GM19240 (cell line): ENCODE measurements around the gene KIFBP.
"Not testable (repeated sequence)": the region's sequence is repeated elsewhere in the genome, so short reads cannot be mapped to it uniquely, and the experiment has no call there.

Experiments used
- DNase-seq: peaks from one replicate; pipeline ENCODE4 v3.0.0; 2011; ENCODE audit warnings: low spot score; ENCODE audit not compliant: insufficient read length

KIFBP gene, protein sequence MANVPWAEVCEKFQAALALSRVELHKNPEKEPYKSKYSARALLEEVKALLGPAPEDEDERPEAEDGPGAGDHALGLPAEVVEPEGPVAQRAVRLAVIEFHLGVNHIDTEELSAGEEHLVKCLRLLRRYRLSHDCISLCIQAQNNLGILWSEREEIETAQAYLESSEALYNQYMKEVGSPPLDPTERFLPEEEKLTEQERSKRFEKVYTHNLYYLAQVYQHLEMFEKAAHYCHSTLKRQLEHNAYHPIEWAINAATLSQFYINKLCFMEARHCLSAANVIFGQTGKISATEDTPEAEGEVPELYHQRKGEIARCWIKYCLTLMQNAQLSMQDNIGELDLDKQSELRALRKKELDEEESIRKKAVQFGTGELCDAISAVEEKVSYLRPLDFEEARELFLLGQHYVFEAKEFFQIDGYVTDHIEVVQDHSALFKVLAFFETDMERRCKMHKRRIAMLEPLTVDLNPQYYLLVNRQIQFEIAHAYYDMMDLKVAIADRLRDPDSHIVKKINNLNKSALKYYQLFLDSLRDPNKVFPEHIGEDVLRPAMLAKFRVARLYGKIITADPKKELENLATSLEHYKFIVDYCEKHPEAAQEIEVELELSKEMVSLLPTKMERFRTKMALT

GRCh38 chr10:68988530-68989316, at the start of gene KIFBP:
Gene KIFBP (plus strand): TSS chr10:68988803. CDS start chr10:68988833, 30 bp downstream.
- peak; percentile 73 for DNase-seq

DNA sequence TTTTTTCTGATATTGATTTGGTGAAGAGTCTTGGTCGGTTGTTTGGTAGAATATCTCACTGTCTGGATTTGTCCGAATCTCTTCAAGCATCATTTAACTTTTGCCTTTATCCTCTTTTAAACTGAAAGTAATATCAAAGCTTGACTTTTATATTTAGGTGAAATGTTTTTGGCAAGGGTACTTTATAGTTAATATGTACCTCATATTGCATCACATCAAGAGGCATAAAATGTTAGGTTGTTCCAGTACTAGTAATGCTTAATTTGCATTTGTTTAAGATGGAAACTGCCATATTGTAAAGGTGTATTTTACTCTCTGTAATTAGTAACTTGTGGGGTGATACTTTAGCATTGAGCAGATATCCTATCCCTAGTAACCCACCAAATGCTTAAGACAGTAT, 49.7 kb upstream of the KIFBP start:
- no peak for DNase-seq

DNA sequence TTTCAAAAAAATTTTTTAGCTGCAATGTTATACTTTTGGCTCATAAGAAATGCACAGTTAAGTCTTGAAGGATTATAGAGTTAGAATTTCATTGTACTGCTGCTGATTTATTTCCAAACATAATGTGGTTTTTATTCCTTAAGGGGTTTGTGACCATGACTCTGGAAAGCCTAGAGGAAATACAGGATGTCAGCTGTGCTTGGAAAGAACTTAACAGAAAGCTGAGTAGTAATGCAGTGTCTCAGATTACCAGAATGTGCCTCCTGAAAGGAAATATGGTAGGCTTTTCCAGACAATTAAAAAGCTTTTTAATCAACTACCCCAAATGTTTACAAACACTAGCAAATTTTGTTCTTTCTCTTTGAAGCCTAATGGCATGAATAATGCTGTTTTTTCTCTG, 47.7 kb upstream of the KIFBP start:
- not testable (repeated sequence) for DNase-seq

GRCh38 chr10:68950598-68950997, 38.0 kb upstream of the KIFBP start:
- DNase-seq = no peak

DNA sequence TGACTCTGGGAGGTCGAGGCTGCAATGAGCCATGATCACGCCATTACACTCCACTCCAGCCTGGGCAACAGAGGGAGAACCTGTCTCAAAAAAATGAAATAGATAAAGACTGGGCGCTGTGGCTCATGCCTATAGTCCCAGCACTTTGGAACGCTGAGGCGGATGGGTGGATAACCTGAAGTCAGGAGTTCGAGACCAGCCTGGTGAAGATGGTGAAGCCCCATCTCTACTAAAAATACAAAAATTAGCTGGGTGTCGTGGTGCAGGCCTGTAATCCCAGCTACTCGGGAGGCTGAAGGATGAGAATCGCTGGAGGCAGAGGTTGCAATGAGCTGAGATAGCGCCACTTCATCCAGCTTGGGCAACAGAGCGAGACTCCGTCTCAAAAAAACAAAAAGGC, 33.7 kb upstream of the KIFBP start:
- DNase-seq = no peak

- no peak for DNase-seq
Measured at GRCh38 chr10:68955355-68955831, 33.2 kb upstream of the KIFBP start.

- DNase-seq = peak; percentile 85
Measured at GRCh38 chr10:68955832-68956532, 32.6 kb upstream of the KIFBP start, which contains the start of gene DDX21. Gene DDX21 (plus strand): TSS chr10:68956170. CDS start chr10:68956226, 56 bp downstream.

DNA sequence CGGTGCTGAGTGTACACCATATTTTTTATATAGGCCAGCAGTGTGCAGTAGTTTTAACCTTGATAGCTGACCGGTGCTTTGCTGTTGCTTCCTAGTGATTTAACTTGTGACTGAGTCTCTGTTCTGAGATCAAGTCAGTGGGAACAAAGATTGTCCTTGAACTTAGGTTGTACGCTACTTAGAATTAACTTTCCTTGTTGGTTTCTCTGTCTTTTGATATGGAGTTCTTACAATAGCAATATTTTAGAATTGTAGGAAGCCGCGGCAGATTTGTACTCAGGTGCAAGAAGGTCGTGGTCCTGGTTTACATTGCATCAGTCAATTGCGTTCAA, 31.4 kb upstream of the KIFBP start:
- no peak for DNase-seq

GRCh38 chr10:68957654-68958053, 30.9 kb upstream of the KIFBP start:
- no peak for DNase-seq

GRCh38 chr10:68959695-68960527, 28.7 kb upstream of the KIFBP start:
- no peak for DNase-seq

DNA sequence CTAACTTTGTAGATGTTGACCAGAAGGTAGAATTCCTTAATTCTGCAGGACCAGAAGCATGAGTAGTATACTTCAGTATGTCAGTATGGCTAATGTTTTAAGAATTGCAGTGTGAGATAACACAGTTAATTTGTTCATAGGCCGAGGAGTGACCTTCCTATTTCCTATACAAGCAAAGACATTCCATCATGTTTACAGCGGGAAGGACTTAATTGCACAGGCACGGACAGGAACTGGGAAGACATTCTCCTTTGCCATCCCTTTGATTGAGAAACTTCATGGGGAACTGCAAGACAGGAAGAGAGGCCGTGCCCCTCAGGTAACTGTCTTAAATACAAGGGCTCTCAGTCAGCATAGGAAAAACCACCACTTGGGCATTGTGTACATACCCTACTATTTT, 25.5 kb upstream of the KIFBP start:
- DNase-seq = no peak

DNA sequence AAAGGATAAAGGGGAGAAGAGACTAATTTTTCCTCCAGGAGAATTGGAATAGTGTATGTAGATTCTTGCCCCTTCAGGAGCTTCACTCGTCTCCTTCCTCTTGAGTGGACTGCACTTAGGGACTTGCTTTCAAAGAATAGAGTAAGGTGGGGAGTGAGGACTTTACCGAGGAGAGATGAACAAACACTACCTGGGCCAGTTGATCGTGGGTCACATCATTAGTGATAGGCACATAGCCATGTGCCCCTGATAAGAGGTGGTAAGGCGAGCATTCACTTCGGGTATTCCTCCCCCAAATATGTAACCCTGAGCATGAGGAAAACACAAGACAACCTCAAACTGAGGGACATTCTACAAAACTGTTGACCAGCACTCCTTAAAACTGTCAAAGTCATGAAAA, 14.6 kb upstream of the KIFBP start:
- no peak for DNase-seq

GRCh38 chr10:68975936-68976473, 12.6 kb upstream of the KIFBP start:
- DNase-seq = not testable (repeated sequence)

DNA sequence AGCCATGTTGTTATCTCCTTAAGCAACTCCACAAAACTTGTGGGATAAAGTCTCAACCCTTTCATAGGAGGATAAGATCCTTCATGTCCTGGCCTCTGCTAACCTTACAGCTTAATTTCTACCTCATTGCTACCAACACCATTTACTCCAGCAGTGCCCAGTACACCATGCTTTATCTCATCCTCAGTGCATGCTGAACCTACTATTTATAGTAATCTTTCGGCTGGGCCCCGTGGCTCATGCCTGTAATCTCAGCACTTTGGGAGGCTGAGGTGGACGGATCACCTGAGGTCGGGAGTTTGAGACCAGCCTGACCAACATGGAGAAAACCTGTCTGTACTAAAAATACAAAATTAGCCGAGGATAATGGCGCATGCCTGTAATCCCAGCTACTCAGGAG, 8.9 kb upstream of the KIFBP start:
- DNase-seq = not testable (repeated sequence)

GRCh38 chr10:68981074-68981473, 7.5 kb upstream of the KIFBP start:
- no peak for DNase-seq

- DNase-seq = no peak
Measured at GRCh38 chr10:68982389-68982788, 6.2 kb upstream of the KIFBP start.

DNA sequence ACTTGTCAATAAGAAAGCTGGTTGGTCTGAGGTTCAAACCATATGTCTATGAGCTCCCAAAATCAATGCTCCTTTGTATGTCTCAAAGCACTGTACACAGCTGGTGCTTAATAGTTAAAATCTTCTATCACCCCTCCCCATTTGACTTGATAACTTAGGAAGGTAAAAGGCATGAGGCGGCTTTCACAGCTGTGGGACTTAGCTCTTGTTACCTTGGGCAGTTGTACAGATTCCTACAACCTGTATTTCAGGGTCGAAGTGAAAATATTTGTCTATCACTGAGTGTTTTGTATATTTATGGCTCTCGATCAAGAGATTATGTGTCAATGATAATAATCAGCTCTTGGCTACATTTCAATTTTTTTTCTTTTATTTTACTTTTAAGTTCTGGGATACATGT, 992 bp upstream of the KIFBP start:
- DNase-seq = no peak

DNA sequence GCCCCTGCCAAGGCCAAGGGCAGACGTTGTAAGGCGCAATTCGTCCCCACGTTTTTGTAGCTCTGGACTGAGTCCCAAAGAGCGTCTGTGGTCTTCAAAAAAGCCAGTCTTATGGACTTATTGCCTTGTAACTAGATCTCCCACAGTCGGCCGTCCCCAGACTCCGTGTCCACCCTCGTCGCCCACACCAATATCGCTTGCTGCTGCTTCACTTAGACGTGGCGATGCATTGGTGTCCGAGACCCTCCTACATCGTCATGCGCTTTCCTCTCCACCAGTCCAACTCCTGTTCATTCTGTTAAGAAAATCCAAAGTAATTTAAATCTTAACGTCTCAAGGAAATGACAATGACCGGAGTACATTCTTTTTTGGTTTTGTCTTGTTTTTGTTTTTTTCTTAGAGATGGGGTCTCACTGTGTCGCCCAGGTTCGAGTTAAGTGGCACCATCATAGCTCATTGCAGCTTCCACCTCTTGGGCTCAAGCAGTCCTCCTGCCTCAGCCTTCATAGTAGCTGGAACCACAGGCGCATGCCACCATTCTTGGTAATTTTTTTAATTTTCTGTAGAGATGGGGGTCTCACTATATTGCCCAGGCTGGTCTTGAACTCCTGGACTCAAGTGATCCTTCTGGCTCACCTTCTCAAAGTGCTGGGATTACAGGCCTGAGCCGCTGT, 851 bp downstream of the KIFBP start:
- DNase-seq = no peak

- no peak for DNase-seq
Measured at GRCh38 chr10:68992636-68993440, 4.2 kb downstream of the KIFBP start.
